GM23338 (cell line): ENCODE measurements around the gene PORCN. TPM values are rescaled to one million over a fixed set of nuclear protein-coding genes. Genes with fewer than 3 reads are reported as not detected.
"Not testable (repeated sequence)": the region's sequence is repeated elsewhere in the genome, so short reads cannot be mapped to it uniquely, and the experiment has no call there.

Experiments
- ATAC-seq: fragments of 200-7000 bp; cut with Tn5 transposase; 3 replicates; pipeline ENCODE4 v1.9.1; 2020
- DNase-seq: peaks from one replicate; pipeline ENCODE4 v3.0.0-alpha.2; 2015; ENCODE audit warnings: low spot score
- H2AFZ ChIP-seq: fragments of 200-600 bp; sonication (generic); 2 replicates; pipeline ENCODE4 v1.8.0; 2016; ENCODE audit warnings: antibody characterized with exemption, mild to moderate bottlenecking, moderate library complexity
- H3F3A ChIP-seq: fragments of 200-600 bp; sonication (generic); replicated peaks from 2 replicates; pipeline ENCODE4 v1.8.0; 2017; ENCODE audit warnings: antibody characterized with exemption, mixed run types, low read depth
- H3K27ac ChIP-seq: fragments of 200-600 bp; sonication (generic); 2 replicates; pipeline ENCODE4 v1.6.1; 2016; ENCODE audit warnings: low read depth
- H3K27me3 ChIP-seq: fragments of 200-600 bp; sonication (generic); 2 replicates; pipeline ENCODE4 v1.8.0; 2016; ENCODE audit warnings: mild to moderate bottlenecking, mixed run types, moderate library complexity; ENCODE audit not compliant: insufficient read depth
- H3K36me3 ChIP-seq: fragments of 200-600 bp; sonication (generic); 2 replicates; pipeline ENCODE4 v1.8.0; 2016; ENCODE audit warnings: mild to moderate bottlenecking; ENCODE audit not compliant: insufficient read depth
- H3K4me1 ChIP-seq: fragments of 200-600 bp; sonication (generic); 2 replicates; pipeline ENCODE4 v1.8.0; 2016; ENCODE audit warnings: mild to moderate bottlenecking, moderate library complexity; ENCODE audit not compliant: insufficient read depth
- H3K4me2 ChIP-seq: fragments of 200-600 bp; sonication (generic); 2 replicates; pipeline ENCODE4 v1.7.1; 2017; ENCODE audit warnings: mixed run types
- H3K4me3 ChIP-seq: fragments of 200-600 bp; sonication (generic); 2 replicates; pipeline ENCODE4 v1.6.1; 2016; ENCODE audit warnings: mixed run types
- H3K79me2 ChIP-seq: fragments of 200-600 bp; sonication (generic); replicated peaks from 2 replicates; pipeline ENCODE4 v1.8.0; 2017; ENCODE audit warnings: mild to moderate bottlenecking; ENCODE audit not compliant: insufficient read depth
- H3K9me2 ChIP-seq: fragments of 200-600 bp; sonication (generic); 2 replicates; pipeline ENCODE4 v1.8.0; 2017; ENCODE audit not compliant: insufficient read depth
- H4K20me1 ChIP-seq: fragments of 200-600 bp; sonication (generic); replicated peaks from 2 replicates; pipeline ENCODE4 v1.8.0; 2017; ENCODE audit warnings: mild to moderate bottlenecking; ENCODE audit not compliant: insufficient read depth
- H3K27ac Mint-ChIP-seq: 2 replicates; pipeline ENCODE4 v1.8.0; 2020; ENCODE audit warnings: inconsistent platforms, mild to moderate bottlenecking, moderate library complexity, mixed read lengths
- H3K27me3 Mint-ChIP-seq: 3 replicates; pipeline ENCODE4 v1.8.0; 2022; ENCODE audit warnings: low read depth, mild to moderate bottlenecking, moderate library complexity, mixed read lengths, inconsistent platforms; ENCODE audit not compliant: insufficient read depth, poor library complexity
- H3K36me3 Mint-ChIP-seq: 3 replicates; pipeline ENCODE4 v1.8.0; 2021; ENCODE audit warnings: low read depth, mild to moderate bottlenecking, inconsistent platforms, moderate library complexity, mixed read lengths
- H3K4me1 Mint-ChIP-seq: 3 replicates; pipeline ENCODE4 v1.8.0; 2020; ENCODE audit warnings: mild to moderate bottlenecking, inconsistent platforms, mixed read lengths
- H3K4me3 Mint-ChIP-seq: 3 replicates; pipeline ENCODE4 v1.8.0; 2021; ENCODE audit warnings: moderate library complexity, mild to moderate bottlenecking, inconsistent platforms, mixed read lengths
- H3K9me3 Mint-ChIP-seq: 3 replicates; pipeline ENCODE4 v1.8.0; 2020; ENCODE audit warnings: moderate library complexity, mild to moderate bottlenecking, inconsistent platforms, mixed read lengths
- CREB1 ChIP-seq: fragments of 250-450 bp; sonication (Bioruptor Pico); IDR thresholded peaks from 2 replicates; pipeline ENCODE4 v1.5.0; 2020; ENCODE audit warnings: low read depth, mild to moderate bottlenecking, moderate library complexity
- EZH2 ChIP-seq: fragments of 200-600 bp; sonication (generic); IDR thresholded peaks from one replicate; pipeline ENCODE4 v1.8.0; 2017; ENCODE audit warnings: antibody characterized with exemption, mild to moderate bottlenecking, low read depth; ENCODE audit not compliant: unreplicated experiment
- POLR2AphosphoS5 ChIP-seq: IDR thresholded peaks from 2 replicates; pipeline ENCODE4 v1.6.1; 2016; ENCODE audit warnings: antibody characterized with exemption, low read depth
- ZNF114 ChIP-seq: fragments of 250-450 bp; sonication (Bioruptor Pico); IDR thresholded peaks from 2 replicates; pipeline ENCODE4 v1.5.0; 2020; ENCODE audit warnings: mild to moderate bottlenecking, moderate library complexity
- polyA plus RNA-seq: library from polyadenylated mRNA; unstranded; fragments of >200 nt; fragmentation: Nextera tagmentation; extraction: Ambion mirVana; gene quantifications from 2 replicates; pipeline ENCODE4 v1.2.1, GENCODE V29; 2016
- total RNA-seq: library from RNA; depleted of rRNA; stranded (reverse); fragments of >200 nt; shearing (Covaris generic); gene quantifications from 2 replicates; pipeline ENCODE4 v1.2.3, GENCODE V29; 2014
- TF ChIP-seq, protein P1 (sequence below): fragments of 250-450 bp; sonication (Bioruptor Pico); IDR thresholded peaks from 2 replicates; pipeline ENCODE4 v1.5.0; 2020; ENCODE audit warnings: mild to moderate bottlenecking, moderate library complexity
- TF ChIP-seq, protein P2 (sequence below): IDR thresholded peaks from 2 replicates; pipeline ENCODE4 v1.6.1; 2016; ENCODE audit warnings: antibody characterized with exemption
- TF ChIP-seq, protein P3 (sequence below), 2 experiments: fragments of 200-600 bp in 1 of 2; sonication (generic) in 1 of 2; conservative IDR thresholded peaks; 2 replicates each; pipeline versions ENCODE4 v1.5.1 to v1.6.1; 2016 to 2017; ENCODE audit warnings: antibody characterized with exemption in 2 of 2, low read depth in 2 of 2, mild to moderate bottlenecking in 2 of 2, moderate library complexity in 1 of 2

The PORCN gene
- total and polyA plus RNA-seq, 2 experiments from 2014 or later: 19.4 to 28.5 TPM

DNA sequence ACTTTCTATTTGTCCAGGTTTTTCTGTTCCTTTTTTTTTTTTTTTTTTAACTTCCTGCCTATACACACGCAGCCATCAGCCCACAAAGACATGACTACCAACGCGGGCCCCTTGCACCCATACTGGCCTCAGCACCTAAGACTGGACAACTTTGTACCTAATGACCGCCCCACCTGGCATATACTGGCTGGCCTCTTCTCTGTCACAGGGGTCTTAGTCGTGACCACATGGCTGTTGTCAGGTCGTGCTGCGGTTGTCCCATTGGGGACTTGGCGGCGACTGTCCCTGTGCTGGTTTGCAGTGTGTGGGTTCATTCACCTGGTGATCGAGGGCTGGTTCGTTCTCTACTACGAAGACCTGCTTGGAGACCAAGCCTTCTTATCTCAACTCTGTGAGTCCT, 14.9 kb downstream of the PORCN start (continued):
- TF ChIP-seq, protein P1, sequence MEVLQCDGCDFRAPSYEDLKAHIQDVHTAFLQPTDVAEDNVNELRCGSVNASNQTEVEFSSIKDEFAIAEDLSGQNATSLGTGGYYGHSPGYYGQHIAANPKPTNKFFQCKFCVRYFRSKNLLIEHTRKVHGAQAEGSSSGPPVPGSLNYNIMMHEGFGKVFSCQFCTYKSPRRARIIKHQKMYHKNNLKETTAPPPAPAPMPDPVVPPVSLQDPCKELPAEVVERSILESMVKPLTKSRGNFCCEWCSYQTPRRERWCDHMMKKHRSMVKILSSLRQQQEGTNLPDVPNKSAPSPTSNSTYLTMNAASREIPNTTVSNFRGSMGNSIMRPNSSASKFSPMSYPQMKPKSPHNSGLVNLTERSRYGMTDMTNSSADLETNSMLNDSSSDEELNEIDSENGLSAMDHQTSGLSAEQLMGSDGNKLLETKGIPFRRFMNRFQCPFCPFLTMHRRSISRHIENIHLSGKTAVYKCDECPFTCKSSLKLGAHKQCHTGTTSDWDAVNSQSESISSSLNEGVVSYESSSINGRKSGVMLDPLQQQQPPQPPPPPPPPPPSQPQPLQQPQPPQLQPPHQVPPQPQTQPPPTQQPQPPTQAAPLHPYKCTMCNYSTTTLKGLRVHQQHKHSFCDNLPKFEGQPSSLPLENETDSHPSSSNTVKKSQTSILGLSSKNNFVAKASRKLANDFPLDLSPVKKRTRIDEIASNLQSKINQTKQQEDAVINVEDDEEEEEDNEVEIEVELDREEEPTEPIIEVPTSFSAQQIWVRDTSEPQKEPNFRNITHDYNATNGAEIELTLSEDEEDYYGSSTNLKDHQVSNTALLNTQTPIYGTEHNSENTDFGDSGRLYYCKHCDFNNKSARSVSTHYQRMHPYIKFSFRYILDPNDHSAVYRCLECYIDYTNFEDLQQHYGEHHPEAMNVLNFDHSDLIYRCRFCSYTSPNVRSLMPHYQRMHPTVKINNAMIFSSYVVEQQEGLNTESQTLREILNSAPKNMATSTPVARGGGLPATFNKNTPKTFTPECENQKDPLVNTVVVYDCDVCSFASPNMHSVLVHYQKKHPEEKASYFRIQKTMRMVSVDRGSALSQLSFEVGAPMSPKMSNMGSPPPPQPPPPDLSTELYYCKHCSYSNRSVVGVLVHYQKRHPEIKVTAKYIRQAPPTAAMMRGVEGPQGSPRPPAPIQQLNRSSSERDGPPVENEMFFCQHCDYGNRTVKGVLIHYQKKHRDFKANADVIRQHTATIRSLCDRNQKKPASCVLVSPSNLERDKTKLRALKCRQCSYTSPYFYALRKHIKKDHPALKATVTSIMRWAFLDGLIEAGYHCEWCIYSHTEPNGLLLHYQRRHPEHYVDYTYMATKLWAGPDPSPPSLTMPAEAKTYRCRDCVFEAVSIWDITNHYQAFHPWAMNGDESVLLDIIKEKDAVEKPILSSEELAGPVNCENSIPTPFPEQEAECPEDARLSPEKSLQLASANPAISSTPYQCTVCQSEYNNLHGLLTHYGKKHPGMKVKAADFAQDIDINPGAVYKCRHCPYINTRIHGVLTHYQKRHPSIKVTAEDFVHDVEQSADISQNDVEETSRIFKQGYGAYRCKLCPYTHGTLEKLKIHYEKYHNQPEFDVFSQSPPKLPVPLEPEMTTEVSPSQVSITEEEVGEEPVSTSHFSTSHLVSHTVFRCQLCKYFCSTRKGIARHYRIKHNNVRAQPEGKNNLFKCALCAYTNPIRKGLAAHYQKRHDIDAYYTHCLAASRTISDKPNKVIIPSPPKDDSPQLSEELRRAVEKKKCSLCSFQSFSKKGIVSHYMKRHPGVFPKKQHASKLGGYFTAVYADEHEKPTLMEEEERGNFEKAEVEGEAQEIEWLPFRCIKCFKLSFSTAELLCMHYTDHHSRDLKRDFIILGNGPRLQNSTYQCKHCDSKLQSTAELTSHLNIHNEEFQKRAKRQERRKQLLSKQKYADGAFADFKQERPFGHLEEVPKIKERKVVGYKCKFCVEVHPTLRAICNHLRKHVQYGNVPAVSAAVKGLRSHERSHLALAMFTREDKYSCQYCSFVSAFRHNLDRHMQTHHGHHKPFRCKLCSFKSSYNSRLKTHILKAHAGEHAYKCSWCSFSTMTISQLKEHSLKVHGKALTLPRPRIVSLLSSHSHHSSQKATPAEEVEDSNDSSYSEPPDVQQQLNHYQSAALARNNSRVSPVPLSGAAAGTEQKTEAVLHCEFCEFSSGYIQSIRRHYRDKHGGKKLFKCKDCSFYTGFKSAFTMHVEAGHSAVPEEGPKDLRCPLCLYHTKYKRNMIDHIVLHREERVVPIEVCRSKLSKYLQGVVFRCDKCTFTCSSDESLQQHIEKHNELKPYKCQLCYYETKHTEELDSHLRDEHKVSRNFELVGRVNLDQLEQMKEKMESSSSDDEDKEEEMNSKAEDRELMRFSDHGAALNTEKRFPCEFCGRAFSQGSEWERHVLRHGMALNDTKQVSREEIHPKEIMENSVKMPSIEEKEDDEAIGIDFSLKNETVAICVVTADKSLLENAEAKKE (CRISPR knock-in tag): no peak
- TF ChIP-seq, protein P2, sequence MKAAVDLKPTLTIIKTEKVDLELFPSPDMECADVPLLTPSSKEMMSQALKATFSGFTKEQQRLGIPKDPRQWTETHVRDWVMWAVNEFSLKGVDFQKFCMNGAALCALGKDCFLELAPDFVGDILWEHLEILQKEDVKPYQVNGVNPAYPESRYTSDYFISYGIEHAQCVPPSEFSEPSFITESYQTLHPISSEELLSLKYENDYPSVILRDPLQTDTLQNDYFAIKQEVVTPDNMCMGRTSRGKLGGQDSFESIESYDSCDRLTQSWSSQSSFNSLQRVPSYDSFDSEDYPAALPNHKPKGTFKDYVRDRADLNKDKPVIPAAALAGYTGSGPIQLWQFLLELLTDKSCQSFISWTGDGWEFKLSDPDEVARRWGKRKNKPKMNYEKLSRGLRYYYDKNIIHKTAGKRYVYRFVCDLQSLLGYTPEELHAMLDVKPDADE: no peak
- no peak for TF ChIP-seq CREB1
- TF ChIP-seq EZH2: no peak
- no peak for TF ChIP-seq ZNF114 (CRISPR knock-in tag)
- TF ChIP-seq POLR2AphosphoS5: no peak
- TF ChIP-seq, protein P3, sequence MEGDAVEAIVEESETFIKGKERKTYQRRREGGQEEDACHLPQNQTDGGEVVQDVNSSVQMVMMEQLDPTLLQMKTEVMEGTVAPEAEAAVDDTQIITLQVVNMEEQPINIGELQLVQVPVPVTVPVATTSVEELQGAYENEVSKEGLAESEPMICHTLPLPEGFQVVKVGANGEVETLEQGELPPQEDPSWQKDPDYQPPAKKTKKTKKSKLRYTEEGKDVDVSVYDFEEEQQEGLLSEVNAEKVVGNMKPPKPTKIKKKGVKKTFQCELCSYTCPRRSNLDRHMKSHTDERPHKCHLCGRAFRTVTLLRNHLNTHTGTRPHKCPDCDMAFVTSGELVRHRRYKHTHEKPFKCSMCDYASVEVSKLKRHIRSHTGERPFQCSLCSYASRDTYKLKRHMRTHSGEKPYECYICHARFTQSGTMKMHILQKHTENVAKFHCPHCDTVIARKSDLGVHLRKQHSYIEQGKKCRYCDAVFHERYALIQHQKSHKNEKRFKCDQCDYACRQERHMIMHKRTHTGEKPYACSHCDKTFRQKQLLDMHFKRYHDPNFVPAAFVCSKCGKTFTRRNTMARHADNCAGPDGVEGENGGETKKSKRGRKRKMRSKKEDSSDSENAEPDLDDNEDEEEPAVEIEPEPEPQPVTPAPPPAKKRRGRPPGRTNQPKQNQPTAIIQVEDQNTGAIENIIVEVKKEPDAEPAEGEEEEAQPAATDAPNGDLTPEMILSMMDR (conservative IDR thresholded peaks at IDR 0.05; ENCODE audit: low read depth in 2 of 2): no peak

DNA sequence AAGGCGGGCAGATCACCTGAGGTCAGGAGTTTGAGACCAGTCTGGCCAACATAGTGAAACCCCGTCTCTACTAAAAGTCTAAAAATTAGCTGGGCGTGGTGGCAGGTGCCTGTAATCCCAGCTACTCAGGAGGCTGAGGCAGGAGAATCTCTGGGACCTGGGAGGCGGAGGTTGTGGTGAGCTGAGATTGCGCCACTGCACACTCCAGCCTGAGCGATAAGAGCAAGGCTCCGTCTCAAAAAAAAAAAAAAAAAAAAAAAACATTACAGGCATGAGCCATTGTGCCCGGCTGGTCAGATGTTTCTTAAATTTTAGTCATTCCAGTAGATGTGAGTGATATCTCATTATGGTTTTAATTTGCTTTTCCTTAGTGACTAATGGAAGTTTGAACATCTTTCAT, 17.1 kb downstream of the PORCN start:
- not testable (repeated sequence) for H3K27me3 ChIP-seq, H3K36me3 ChIP-seq, H3K27me3 Mint-ChIP-seq, H3K4me2 ChIP-seq, ATAC-seq, H3F3A ChIP-seq, DNase-seq, H3K9me3 Mint-ChIP-seq, H3K9me2 ChIP-seq, H2AFZ ChIP-seq, H4K20me1 ChIP-seq, H3K4me3 Mint-ChIP-seq, H3K4me1 Mint-ChIP-seq, H3K27ac ChIP-seq, H3K27ac Mint-ChIP-seq, H3K4me3 ChIP-seq, H3K4me1 ChIP-seq
- peaks cover 40% of the 10 kb centered on the region for H3K36me3 Mint-ChIP-seq
- H3K79me2 ChIP-seq: peaks cover 17% of the 10 kb centered on the region
